ENCODE measurements around the gene IGF2BP2. TPM values are rescaled to one million over a fixed set of nuclear protein-coding genes. Genes with fewer than 3 reads are reported as not detected.

Gene IGF2BP2
- total RNA-seq, 6 donors from 2014 or later: 11.4 to 60.3 (median 24.9) TPM

DNA sequence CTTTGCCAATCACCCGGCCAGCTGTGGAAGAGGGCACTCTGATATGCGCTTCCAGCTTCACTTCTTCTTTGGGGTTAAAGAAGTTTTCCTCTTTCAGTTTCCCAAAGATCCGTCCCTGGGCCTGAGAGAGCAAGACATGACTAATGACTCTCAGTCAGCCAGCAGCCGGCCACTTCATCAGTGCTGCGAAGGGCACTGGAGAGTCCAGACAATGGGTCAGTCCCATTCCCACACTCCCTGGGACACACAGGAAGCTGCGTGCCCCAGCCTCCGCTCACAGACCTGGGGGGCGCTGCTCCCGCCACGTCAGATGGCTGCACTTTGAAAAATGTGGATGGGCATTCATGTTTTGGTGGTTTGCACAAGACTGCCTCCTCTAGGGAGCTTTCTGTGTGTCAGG, 175.4 kb downstream of the IGF2BP2 start:
- TF ChIP-seq, protein P1, sequence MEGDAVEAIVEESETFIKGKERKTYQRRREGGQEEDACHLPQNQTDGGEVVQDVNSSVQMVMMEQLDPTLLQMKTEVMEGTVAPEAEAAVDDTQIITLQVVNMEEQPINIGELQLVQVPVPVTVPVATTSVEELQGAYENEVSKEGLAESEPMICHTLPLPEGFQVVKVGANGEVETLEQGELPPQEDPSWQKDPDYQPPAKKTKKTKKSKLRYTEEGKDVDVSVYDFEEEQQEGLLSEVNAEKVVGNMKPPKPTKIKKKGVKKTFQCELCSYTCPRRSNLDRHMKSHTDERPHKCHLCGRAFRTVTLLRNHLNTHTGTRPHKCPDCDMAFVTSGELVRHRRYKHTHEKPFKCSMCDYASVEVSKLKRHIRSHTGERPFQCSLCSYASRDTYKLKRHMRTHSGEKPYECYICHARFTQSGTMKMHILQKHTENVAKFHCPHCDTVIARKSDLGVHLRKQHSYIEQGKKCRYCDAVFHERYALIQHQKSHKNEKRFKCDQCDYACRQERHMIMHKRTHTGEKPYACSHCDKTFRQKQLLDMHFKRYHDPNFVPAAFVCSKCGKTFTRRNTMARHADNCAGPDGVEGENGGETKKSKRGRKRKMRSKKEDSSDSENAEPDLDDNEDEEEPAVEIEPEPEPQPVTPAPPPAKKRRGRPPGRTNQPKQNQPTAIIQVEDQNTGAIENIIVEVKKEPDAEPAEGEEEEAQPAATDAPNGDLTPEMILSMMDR (IDR thresholded peaks at IDR 0.05): no peak
- TF ChIP-seq EP300 (IDR thresholded peaks at IDR 0.05) (no peak), POLR2AphosphoS5 (IDR thresholded peaks at IDR 0.05) (no peak), POLR2A (IDR thresholded peaks at IDR 0.05) (no peak)
- ATAC-seq (ENCODE audit: low FRiP score in 2 of 2): no peak
- Histone ChIP-seq H3K4me1 (peaks cover 0 to 3% (median 0%) of the 10 kb centered on the region in 4 donors), H3K27ac (no peak overlapping the region), H3K27me3 (no peaks in the 10 kb centered on the region), H3K9me3 (no peaks in the 10 kb centered on the region), H3K4me3 (no peak overlapping the region), H3K36me3 (peaks cover 0 to 54% (median 19%) of the 10 kb centered on the region in 4 donors)
- peak in 1 of 2 donors; percentile 49 for DNase-seq
- WGBS, 2 donors: 78 to 81% methylated on average over 10 of the region's 10 CpGs

DNA sequence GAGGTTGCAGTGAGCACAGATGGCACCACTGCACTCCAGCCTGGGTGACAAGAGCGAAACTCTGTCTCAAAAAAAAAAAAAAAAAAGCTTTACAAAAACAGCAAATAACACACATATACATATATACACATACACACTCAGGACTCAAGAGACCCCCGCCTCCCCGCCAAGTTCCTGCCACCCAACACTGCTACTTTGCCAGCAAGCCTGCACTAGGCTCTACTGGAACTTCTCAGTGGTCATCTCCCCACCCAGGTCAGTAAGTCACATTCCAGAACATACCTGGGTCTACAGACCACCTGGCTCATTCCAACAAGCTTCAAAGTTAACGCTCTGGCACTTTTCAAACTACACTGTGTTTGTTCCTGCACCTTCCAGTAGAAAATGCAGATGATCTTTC, 176.4 kb downstream of the IGF2BP2 start:
- no peaks in the 10 kb centered on the region for H3K9me3 ChIP-seq
- no peaks in the 10 kb centered on the region for H3K27me3 ChIP-seq
- TF ChIP-seq POLR2A (IDR thresholded peaks at IDR 0.05) (no peak), EP300 (IDR thresholded peaks at IDR 0.05) (no peak), POLR2AphosphoS5 (IDR thresholded peaks at IDR 0.05) (no peak)
- TF ChIP-seq, protein P1 (IDR thresholded peaks at IDR 0.05): no peak
- peaks cover 0 to 48% (median 17%) of the 10 kb centered on the region in 4 donors for H3K36me3 ChIP-seq
- DNase-seq (no peak), ATAC-seq (ENCODE audit: low FRiP score in 2 of 2) (no peak)
- H3K27ac ChIP-seq: no peak overlapping the region
- peaks cover 0 to 3% (median 0%) of the 10 kb centered on the region in 4 donors for H3K4me1 ChIP-seq
- WGBS, 2 donors: 95 to 96% methylated on average over 4 of the region's 4 CpGs
- H3K4me3 ChIP-seq: no peak overlapping the region

DNA sequence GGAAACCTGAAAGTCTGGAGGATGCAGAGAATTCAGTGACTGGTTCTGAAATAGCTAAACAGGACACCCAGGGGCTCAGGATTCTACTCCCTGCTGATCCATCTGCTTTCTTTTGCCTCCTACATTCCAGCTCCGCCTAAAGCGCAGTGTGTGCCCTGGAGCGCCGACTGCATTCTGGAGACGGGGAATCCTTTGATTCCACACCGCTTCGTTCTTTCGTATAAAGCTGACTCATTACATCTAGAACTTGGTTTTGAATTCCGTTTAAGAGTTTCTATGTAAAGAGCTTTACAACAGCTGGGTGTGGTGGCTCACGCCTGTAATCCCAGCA, 177.0 kb downstream of the IGF2BP2 start:
- TF ChIP-seq, protein P1 (IDR thresholded peaks at IDR 0.05): no peak
- TF ChIP-seq POLR2A (IDR thresholded peaks at IDR 0.05) (no peak), EP300 (IDR thresholded peaks at IDR 0.05) (no peak), POLR2AphosphoS5 (IDR thresholded peaks at IDR 0.05) (no peak)
- H3K36me3 ChIP-seq: peaks cover 0 to 44% (median 17%) of the 10 kb centered on the region in 4 donors
- DNase-seq (no peak), ATAC-seq (ENCODE audit: low FRiP score in 2 of 2) (no peak)
- no peak overlapping the region for H3K27ac ChIP-seq
- WGBS, 2 donors: 96 to 97% methylated on average over 10 of the region's 10 CpGs
- no peak overlapping the region for H3K4me3 ChIP-seq
- no peaks in the 10 kb centered on the region for H3K27me3 ChIP-seq
- no peaks in the 10 kb centered on the region for H3K9me3 ChIP-seq
- H3K4me1 ChIP-seq: peaks cover 0 to 3% (median 0%) of the 10 kb centered on the region in 4 donors

DNA sequence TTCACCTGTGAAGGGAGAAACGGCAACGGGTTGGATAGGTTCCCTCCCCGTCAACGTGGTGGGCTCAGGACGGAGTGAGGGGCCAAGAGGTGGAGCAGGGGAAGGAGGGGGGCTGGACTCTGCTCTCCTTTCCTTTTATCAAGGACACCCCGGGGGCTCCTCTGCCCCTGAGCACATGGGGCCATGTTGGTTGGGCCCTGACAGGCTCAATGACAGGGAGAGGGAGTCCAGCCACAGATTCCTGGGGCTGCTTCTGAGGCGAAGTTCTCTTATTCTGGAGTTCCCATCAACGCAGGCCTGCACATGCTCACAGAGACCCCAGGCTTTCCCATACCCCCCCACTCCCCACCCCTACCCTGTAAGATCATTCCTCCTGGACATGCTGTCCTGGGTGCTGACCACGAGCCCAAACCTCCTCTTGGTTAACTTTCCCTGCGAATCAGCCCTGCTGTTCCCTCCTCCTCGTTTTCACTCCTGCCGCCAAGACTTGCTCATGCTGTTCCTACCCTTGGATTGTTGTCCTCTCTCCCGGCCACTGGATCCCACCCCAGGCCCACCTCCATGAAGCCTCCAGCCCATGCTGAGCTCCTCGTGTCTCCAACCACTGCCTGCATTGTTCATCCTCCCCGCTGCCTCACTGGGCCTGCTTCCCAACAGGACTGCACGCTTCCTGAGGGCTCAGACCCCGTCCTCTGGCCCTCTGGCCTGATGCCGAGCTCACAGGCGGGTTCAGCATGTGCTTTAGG, 177.5 kb downstream of the IGF2BP2 start:
- Histone ChIP-seq H3K27ac (no peak overlapping the region), H3K36me3 (peaks cover 0 to 40% (median 17%) of the 10 kb centered on the region in 4 donors), H3K4me3 (no peak overlapping the region), H3K27me3 (no peaks in the 10 kb centered on the region), H3K9me3 (no peaks in the 10 kb centered on the region), H3K4me1 (peaks cover 0 to 3% (median 0%) of the 10 kb centered on the region in 4 donors)
- DNase-seq: no peak
- TF ChIP-seq POLR2A (IDR thresholded peaks at IDR 0.05): no peak
- no peak for TF ChIP-seq POLR2AphosphoS5 (IDR thresholded peaks at IDR 0.05)
- TF ChIP-seq, protein P1 (IDR thresholded peaks at IDR 0.05): no peak
- TF ChIP-seq EP300 (IDR thresholded peaks at IDR 0.05): no peak
- WGBS, 2 donors: 86 to 95% methylated on average over 14 to 19 of the region's 19 CpGs
- no peak for ATAC-seq (ENCODE audit: low FRiP score in 2 of 2)

Data from upper lobe of left lung (tissue), 6 donors.